Measurements from ENCODE around the gene UFD1.

Gene UFD1

GRCh38 chr22:19494676-19495173 is 15.7 kb upstream of the UFD1 start:
- DNase-seq: no peak

GRCh38 chr22:19494001-19494560 is 15.1 kb upstream of the UFD1 start:
- DNase-seq: no peak

- DNase-seq: no peak
Observed at GRCh38 chr22:19492504-19493174, 13.6 kb upstream of the UFD1 start.

- no peak for DNase-seq
Observed at GRCh38 chr22:19490628-19491230, 11.7 kb upstream of the UFD1 start.

- DNase-seq: peak; percentile 41 to 78
Observed at GRCh38 chr22:19488884-19489843, 10.2 kb upstream of the UFD1 start.

GRCh38 chr22:19488285-19488684 is 9.3 kb upstream of the UFD1 start:
- DNase-seq: no peak

GRCh38 chr22:19483481-19484244 is 4.7 kb upstream of the UFD1 start:
- DNase-seq: no peak

GRCh38 chr22:19482297-19482696 is 3.3 kb upstream of the UFD1 start:
- DNase-seq: no peak

- DNase-seq: no peak
Observed at GRCh38 chr22:19480789-19481188, 1.8 kb upstream of the UFD1 start.

GRCh38 chr22:19480173-19480568 is 1.2 kb upstream of the UFD1 start:
- no peak for DNase-seq

GRCh38 chr22:19479355-19480172 is 571 bp upstream of the UFD1 start, which contains the start of gene CDC45:
CDC45 (plus strand) TSS chr22:19479920; CDS start chr22:19479969, 49 bp downstream.
- DNase-seq: peak; percentile 99

- DNase-seq: peak; percentile 17 to 18
Observed at GRCh38 chr22:19478045-19478900, 720 bp downstream of the UFD1 start.

GRCh38 chr22:19477321-19478044 is 1.5 kb downstream of the UFD1 start:
- peak; percentile 25 to 46 for DNase-seq

- no peak for DNase-seq
Observed at GRCh38 chr22:19476023-19476422, 3.0 kb downstream of the UFD1 start.

- no peak for DNase-seq
Observed at GRCh38 chr22:19473578-19473977, 5.4 kb downstream of the UFD1 start.

GRCh38 chr22:19472233-19472632 is 6.8 kb downstream of the UFD1 start:
- no peak for DNase-seq

GRCh38 chr22:19471572-19471971 is 7.4 kb downstream of the UFD1 start:
- no peak for DNase-seq

- no peak for DNase-seq
Observed at GRCh38 chr22:19470010-19470409, 9.0 kb downstream of the UFD1 start.

- no peak for DNase-seq
Observed at GRCh38 chr22:19469421-19469820, 9.6 kb downstream of the UFD1 start.

GRCh38 chr22:19467912-19468311 is 11.1 kb downstream of the UFD1 start:
- no peak for DNase-seq

Measured in Kasumi-1 (cell line).